IMR-90 (cell line): ENCODE results near the gene TES. TPM values are rescaled to one million over a fixed set of nuclear protein-coding genes. Genes with fewer than 3 reads are reported as not detected.

Source experiments
- ATAC-seq: fragments of 200-7000 bp; cut with Tn5 transposase; 2 replicates; pipeline ENCODE4 v1.9.1; 2020; ENCODE audit warnings: low read depth, mild to moderate bottlenecking, moderate library complexity
- BruUV-seq: library from RNA; stranded (reverse); fragments of 400-500 nt; replicated peaks from 2 replicates; lab custom pipeline; 2021; lab: Mats Ljungman, UMichigan
- CTCF ChIA-PET: fragments of 300-600 bp; formaldehyde crosslinking; extraction: SDS; loops from one replicate; lab custom pipeline; 2021; ENCODE audit warnings: antibody characterized with exemption; lab: Yijun Ruan, JAX
- POLR2A ChIA-PET: fragments of 300-600 bp; sonication (Branson Sonifier 250); formaldehyde crosslinking; loops from one replicate; lab custom pipeline; 2022; ENCODE audit warnings: antibody characterized with exemption; ENCODE audit not compliant: unreplicated experiment; lab: Charles Lee
- DNase-seq: peaks from one replicate; pipeline ENCODE4 v3.0.0; 2013
- H2AFZ ChIP-seq: replicated peaks from 2 replicates; pipeline ENCODE3; 2013; ENCODE audit warnings: low read length, mild to moderate bottlenecking; ENCODE audit not compliant: poor library complexity
- H2AK5ac ChIP-seq: 2 replicates; pipeline ENCODE4 v1.6.1; 2013; ENCODE audit warnings: low read depth, low read length, inconsistent platforms
- H2AK9ac ChIP-seq: replicated peaks from 2 replicates; pipeline ENCODE3; 2013; ENCODE audit warnings: mild to moderate bottlenecking, low read depth, low read length, moderate library complexity; ENCODE audit not compliant: poor library complexity
- H2BK120ac ChIP-seq: 2 replicates; pipeline ENCODE4 v1.6.1; 2013; ENCODE audit warnings: low read depth, low read length, inconsistent platforms
- H2BK15ac ChIP-seq: 3 replicates; pipeline ENCODE4 v1.6.1; 2013; ENCODE audit warnings: low read depth, low read length, inconsistent platforms
- H2BK20ac ChIP-seq: 2 replicates; pipeline ENCODE4 v1.6.1; 2013; ENCODE audit warnings: low read depth, mild to moderate bottlenecking, inconsistent platforms, low read length, moderate library complexity
- H2BK5ac ChIP-seq: 2 replicates; pipeline ENCODE4 v1.6.1; 2013; ENCODE audit warnings: mild to moderate bottlenecking, low read depth, low read length, inconsistent platforms; ENCODE audit not compliant: poor library complexity, severe bottlenecking
- H3K14ac ChIP-seq: replicated peaks from 2 replicates; pipeline ENCODE4 v1.6.1; 2013; ENCODE audit warnings: low read depth, low read length, inconsistent platforms
- H3K18ac ChIP-seq: 2 replicates; pipeline ENCODE4 v1.6.1; 2013; ENCODE audit warnings: low read depth, low read length, control low read depth
- H3K23ac ChIP-seq: 2 replicates; pipeline ENCODE4 v1.6.1; 2013; ENCODE audit warnings: low read depth, low read length, inconsistent platforms
- H3K27ac ChIP-seq: 2 replicates; pipeline ENCODE4 v1.5.1; 2013; ENCODE audit warnings: mild to moderate bottlenecking, control low read depth, low read length; ENCODE audit not compliant: insufficient read depth
- H3K27me3 ChIP-seq: 2 replicates; pipeline ENCODE4 v1.6.1; 2013; ENCODE audit warnings: low read length; ENCODE audit not compliant: control insufficient read depth, insufficient read depth
- H3K36me3 ChIP-seq: 2 replicates; pipeline ENCODE4 v1.6.1; 2013; ENCODE audit warnings: low read length, mixed read lengths; ENCODE audit not compliant: control insufficient read depth, insufficient read depth
- H3K4ac ChIP-seq: 2 replicates; pipeline ENCODE4 v1.6.1; 2013; ENCODE audit warnings: low read depth, low read length, inconsistent platforms
- H3K4me1 ChIP-seq: 2 replicates; pipeline ENCODE4 v1.6.1; 2013; ENCODE audit warnings: low read length, mixed read lengths; ENCODE audit not compliant: control insufficient read depth, insufficient read depth
- H3K4me2 ChIP-seq: 2 replicates; pipeline ENCODE4 v1.6.1; 2013; ENCODE audit warnings: low read depth, mild to moderate bottlenecking, control low read depth, low read length, moderate library complexity
- H3K4me3 ChIP-seq: 2 replicates; pipeline ENCODE4 v1.5.1; 2013; ENCODE audit warnings: low read depth, mild to moderate bottlenecking, control low read depth, low read length, moderate library complexity; ENCODE audit not compliant: insufficient read depth
- H3K56ac ChIP-seq: 2 replicates; pipeline ENCODE4 v1.6.1; 2013; ENCODE audit warnings: low read length, inconsistent platforms; ENCODE audit not compliant: insufficient read depth; ENCODE audit errors: extremely low read depth
- H3K79me1 ChIP-seq, 2 experiments: 2 replicates each; pipeline ENCODE4 v1.6.1; 2013; ENCODE audit warnings: low read length in 2 of 2, inconsistent platforms in 1 of 2, low read depth in 1 of 2
- H3K9ac ChIP-seq: 2 replicates; pipeline ENCODE4 v1.6.1; 2013; ENCODE audit warnings: low read depth, low read length, control low read depth
- H3K9me1 ChIP-seq: 2 replicates; pipeline ENCODE4 v1.6.1; 2013; ENCODE audit warnings: low read length, inconsistent platforms; ENCODE audit not compliant: insufficient read depth
- H3K9me3 ChIP-seq: 2 replicates; pipeline ENCODE4 v1.6.1; 2013; ENCODE audit warnings: low read length; ENCODE audit not compliant: control insufficient read depth, insufficient read depth
- H4K20me1 ChIP-seq: 2 replicates; pipeline ENCODE4 v1.6.1; 2013; ENCODE audit warnings: low read length, inconsistent platforms; ENCODE audit not compliant: insufficient read depth
- H4K5ac ChIP-seq: 2 replicates; pipeline ENCODE4 v1.6.1; 2013; ENCODE audit warnings: mild to moderate bottlenecking, low read depth, low read length, control low read depth
- H4K8ac ChIP-seq, 2 experiments: 2 replicates each; pipeline ENCODE4 v1.6.1; 2013; ENCODE audit warnings: low read depth in 2 of 2, low read length in 2 of 2, control low read depth in 1 of 2, inconsistent platforms in 1 of 2
- H4K91ac ChIP-seq: 2 replicates; pipeline ENCODE4 v1.6.1; 2013; ENCODE audit warnings: low read depth, low read length, inconsistent platforms; ENCODE audit not compliant: insufficient read depth
- BHLHE40 ChIP-seq: fragments of 150-350 bp; IDR thresholded peaks from 2 replicates; pipeline ENCODE4 v1.6.1; 2016; ENCODE audit warnings: mild to moderate bottlenecking, low read depth, low read length
- CEBPB ChIP-seq: IDR thresholded peaks from 2 replicates; pipeline ENCODE4 v1.6.1; 2012; ENCODE audit warnings: low read depth, low read length, improper control_type of control experiment
- CHD1 ChIP-seq: IDR thresholded peaks from 2 replicates; pipeline ENCODE4 v1.6.1; 2012; ENCODE audit warnings: low read depth, low read length, improper control_type of control experiment
- FOS ChIP-seq: fragments of 150-350 bp; IDR thresholded peaks from 2 replicates; pipeline ENCODE4 v1.6.1; 2016; ENCODE audit warnings: low read depth, low read length
- MAFK ChIP-seq: IDR thresholded peaks from 2 replicates; pipeline ENCODE4 v1.6.1; 2012; ENCODE audit warnings: low read depth, low read length, improper control_type of control experiment
- MAZ ChIP-seq: IDR thresholded peaks from 2 replicates; pipeline ENCODE4 v1.6.1; 2012; ENCODE audit warnings: low read depth, mild to moderate bottlenecking, low read length, improper control_type of control experiment, moderate library complexity, borderline replicate concordance
- MXI1 ChIP-seq: IDR thresholded peaks from 2 replicates; pipeline ENCODE4 v1.6.1; 2012; ENCODE audit warnings: low read depth, mild to moderate bottlenecking, low read length, moderate library complexity, borderline replicate concordance
- NFE2L2 ChIP-seq: fragments of 150-350 bp; IDR thresholded peaks from 2 replicates; pipeline ENCODE4 v1.6.1; 2016; ENCODE audit warnings: low read depth, mild to moderate bottlenecking, low read length
- POLR2A ChIP-seq: IDR thresholded peaks from 2 replicates; pipeline ENCODE4 v1.6.1; 2012; ENCODE audit warnings: mild to moderate bottlenecking, low read depth, low read length
- RAD21 ChIP-seq: IDR thresholded peaks from 2 replicates; pipeline ENCODE4 v1.6.1; 2012; ENCODE audit warnings: low read length, improper control_type of control experiment
- RCOR1 ChIP-seq: IDR thresholded peaks from 2 replicates; pipeline ENCODE4 v1.6.1; 2012; ENCODE audit warnings: mild to moderate bottlenecking, low read length, improper control_type of control experiment; ENCODE audit not compliant: insufficient replicate concordance
- RFX5 ChIP-seq: IDR thresholded peaks from 2 replicates; pipeline ENCODE4 v1.8.0; 2012; ENCODE audit warnings: low read depth, mild to moderate bottlenecking, low read length, moderate library complexity
- SMC3 ChIP-seq: fragments of 150-350 bp; IDR thresholded peaks from 2 replicates; pipeline ENCODE4 v1.6.1; 2016; ENCODE audit warnings: low read depth, mild to moderate bottlenecking, antibody characterized with exemption, low read length, moderate library complexity
- WGBS, 2 experiments: methylation state at CpG; one replicate each; pipeline versions ENCODE4 v1.1.5 to v1.1.7; 2013; ENCODE audit warnings: missing lambda C conversion rate in 2 of 2; ENCODE audit not compliant: insufficient read length in 1 of 2; ENCODE audit errors: extremely low coverage in 2 of 2; 5-methylcytosine and 5-hydroxymethylcytosine counted together
- dilution Hi-C: fragments of 300-500 bp; cut with HindIII; formaldehyde crosslinking; loops from one replicate; pipeline ENCODE4 v1.14.3; 2018; ENCODE audit warnings: low sequenced_read_pairs; ENCODE audit not compliant: unreplicated experiment
- in situ Hi-C: fragments of 300-500 bp; cut with MboI; formaldehyde crosslinking; loops from 3 replicates; pipeline ENCODE4 v1.14.3; 2019; ENCODE audit warnings: low sequenced_read_pairs, inconsistent platforms, mixed read lengths
- intact Hi-C: fragments of 100-400 bp; cut with micrococcal nuclease; formaldehyde crosslinking; loops from 2 replicates; pipeline ENCODE4 v1.10.0; 2022
- polyA plus RNA-seq, 3 experiments: library from polyadenylated mRNA; depleted of rRNA; stranded (reverse); fragments of >200 nt; gene quantifications; 2 replicates each; pipeline ENCODE4 v1.2.3, GENCODE V29; 2012; ENCODE audit warnings: low replicate concordance in 1 of 3
- total RNA-seq: library from RNA; depleted of rRNA; stranded (reverse); fragments of >200 nt; gene quantifications from 2 replicates; pipeline ENCODE4 v1.2.3, GENCODE V29; 2012
- TF ChIP-seq, protein P1 (sequence below): fragments of 150-350 bp; IDR thresholded peaks from 2 replicates; pipeline ENCODE4 v1.6.1; 2017; ENCODE audit warnings: mild to moderate bottlenecking, antibody characterized with exemption, low read length, low read depth
- TF ChIP-seq, protein P2 (sequence below): fragments of 150-350 bp; IDR thresholded peaks from 2 replicates; pipeline ENCODE4 v1.6.1; 2016; ENCODE audit warnings: low read depth, mild to moderate bottlenecking, low read length, moderate library complexity, borderline replicate concordance
- TF ChIP-seq, protein P3 (sequence below): conservative IDR thresholded peaks from 2 replicates; pipeline ENCODE4 v1.5.1; 2012; ENCODE audit warnings: mild to moderate bottlenecking, low read depth, low read length, improper control_type of control experiment

TES gene
- total and polyA plus RNA-seq, 2 of the 4 experiments (the other 2 are of a cell fraction): 54.0 to 83.3 TPM

DNA sequence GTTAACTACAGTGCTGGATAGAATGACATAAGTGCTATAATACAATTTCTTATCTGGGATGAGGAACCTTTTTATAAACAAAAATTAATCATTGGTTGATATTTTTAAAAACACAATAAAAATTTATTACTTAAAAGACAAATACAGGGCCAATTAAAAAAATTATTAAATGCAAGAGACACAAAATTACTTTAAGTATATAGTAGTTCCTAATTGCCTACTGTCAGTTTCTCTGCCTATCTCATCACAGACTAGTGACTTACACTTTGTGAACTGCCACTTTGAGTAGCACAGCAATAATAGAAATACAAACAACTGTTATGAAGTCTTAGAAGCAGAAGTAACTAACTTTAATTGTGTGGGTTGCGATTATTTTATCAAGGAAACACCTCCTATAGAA lies 8.4 kb downstream of the TES start:
- H3K4me2 ChIP-seq: no peak overlapping the region

More for the DNA sequence above, 8.4 kb downstream of the TES start:
- Histone ChIP-seq H3K4ac (peak overlapping the region; percentile 28; the same call in 1 of the 2 replicates), H2BK15ac (no peak overlapping the region; the same call in 2 of the 3 replicates), H4K20me1 (peaks cover 16% of the 10 kb centered on the region; the same call in 1 of the 2 replicates), H4K8ac (no peak overlapping the region; a peak in 1 of 4 replicates), H3K14ac (no peak overlapping the region), H4K91ac (no peak overlapping the region), H3K18ac (peak overlapping the region; percentile 89; the same call in 1 of the 2 replicates), H2BK20ac (peak overlapping the region; percentile 13; the same call in 1 of the 2 replicates), H2AFZ (no peak overlapping the region), H3K9ac (no peak overlapping the region), H3K56ac (no peak overlapping the region), H3K79me1 (peaks cover 36 to 57% of the 10 kb centered on the region in 2 experiments), H2BK120ac (no peak overlapping the region), H3K23ac (no peak overlapping the region), H3K27me3 (no peaks in the 10 kb centered on the region), H3K4me1 (peaks cover 4% of the 10 kb centered on the region; the same call in 1 of the 2 replicates), H2BK5ac (peak overlapping the region; percentile 67), H3K9me1 (0 out of 2 replicates have a peak, but pooled peaks cover 3% of the 10 kb centered on the region), H2AK9ac (no peak overlapping the region), H3K36me3 (no peaks in the 10 kb centered on the region), H4K5ac (no peak overlapping the region), H3K4me3 (no peak overlapping the region), H2AK5ac (no peak overlapping the region), H3K9me3 (no peaks in the 10 kb centered on the region), H3K27ac (no peak overlapping the region)
- ATAC-seq (no peak), DNase-seq (no peak)
- intact Hi-C loops: no loop called here
- ChIA-PET CTCF (interaction anchor here (0.7 to 1.8 kb wide), 4 partner anchors 14 to 80 kb away, joined by 3 to 4 read pairs (median 4); no protein-coding TSS in a partner anchor), POLR2A (no interaction called here)
- no CpG with 5 or more reads among the region's 1 CpG for WGBS, 2 experiments
- dilution Hi-C loops: no loop called here
- in situ Hi-C loops: no loop called here
- TF ChIP-seq MAZ (no peak), CHD1 (no peak), MXI1 (no peak), CEBPB (no peak), FOS (no peak), MAFK (no peak), BHLHE40 (no peak), RFX5 (no peak), NFE2L2 (no peak), RAD21 (no peak), RCOR1 (no peak), SMC3 (no peak), POLR2A (no peak)
- TF ChIP-seq, protein P1, sequence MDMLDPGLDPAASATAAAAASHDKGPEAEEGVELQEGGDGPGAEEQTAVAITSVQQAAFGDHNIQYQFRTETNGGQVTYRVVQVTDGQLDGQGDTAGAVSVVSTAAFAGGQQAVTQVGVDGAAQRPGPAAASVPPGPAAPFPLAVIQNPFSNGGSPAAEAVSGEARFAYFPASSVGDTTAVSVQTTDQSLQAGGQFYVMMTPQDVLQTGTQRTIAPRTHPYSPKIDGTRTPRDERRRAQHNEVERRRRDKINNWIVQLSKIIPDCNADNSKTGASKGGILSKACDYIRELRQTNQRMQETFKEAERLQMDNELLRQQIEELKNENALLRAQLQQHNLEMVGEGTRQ: no peak
- TF ChIP-seq, protein P2, sequence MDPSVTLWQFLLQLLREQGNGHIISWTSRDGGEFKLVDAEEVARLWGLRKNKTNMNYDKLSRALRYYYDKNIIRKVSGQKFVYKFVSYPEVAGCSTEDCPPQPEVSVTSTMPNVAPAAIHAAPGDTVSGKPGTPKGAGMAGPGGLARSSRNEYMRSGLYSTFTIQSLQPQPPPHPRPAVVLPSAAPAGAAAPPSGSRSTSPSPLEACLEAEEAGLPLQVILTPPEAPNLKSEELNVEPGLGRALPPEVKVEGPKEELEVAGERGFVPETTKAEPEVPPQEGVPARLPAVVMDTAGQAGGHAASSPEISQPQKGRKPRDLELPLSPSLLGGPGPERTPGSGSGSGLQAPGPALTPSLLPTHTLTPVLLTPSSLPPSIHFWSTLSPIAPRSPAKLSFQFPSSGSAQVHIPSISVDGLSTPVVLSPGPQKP: no peak
- TF ChIP-seq, protein P3, sequence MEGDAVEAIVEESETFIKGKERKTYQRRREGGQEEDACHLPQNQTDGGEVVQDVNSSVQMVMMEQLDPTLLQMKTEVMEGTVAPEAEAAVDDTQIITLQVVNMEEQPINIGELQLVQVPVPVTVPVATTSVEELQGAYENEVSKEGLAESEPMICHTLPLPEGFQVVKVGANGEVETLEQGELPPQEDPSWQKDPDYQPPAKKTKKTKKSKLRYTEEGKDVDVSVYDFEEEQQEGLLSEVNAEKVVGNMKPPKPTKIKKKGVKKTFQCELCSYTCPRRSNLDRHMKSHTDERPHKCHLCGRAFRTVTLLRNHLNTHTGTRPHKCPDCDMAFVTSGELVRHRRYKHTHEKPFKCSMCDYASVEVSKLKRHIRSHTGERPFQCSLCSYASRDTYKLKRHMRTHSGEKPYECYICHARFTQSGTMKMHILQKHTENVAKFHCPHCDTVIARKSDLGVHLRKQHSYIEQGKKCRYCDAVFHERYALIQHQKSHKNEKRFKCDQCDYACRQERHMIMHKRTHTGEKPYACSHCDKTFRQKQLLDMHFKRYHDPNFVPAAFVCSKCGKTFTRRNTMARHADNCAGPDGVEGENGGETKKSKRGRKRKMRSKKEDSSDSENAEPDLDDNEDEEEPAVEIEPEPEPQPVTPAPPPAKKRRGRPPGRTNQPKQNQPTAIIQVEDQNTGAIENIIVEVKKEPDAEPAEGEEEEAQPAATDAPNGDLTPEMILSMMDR: no peak
- BruUV-seq: no TSS peak
